HCT116 (cell line): ENCODE results near the gene GABBR2. TPM values are rescaled to one million over a fixed set of nuclear protein-coding genes. Genes with fewer than 3 reads are reported as not detected.

Experiments
- ATAC-seq: fragments of 200-7000 bp; cut with Tn5 transposase; 2 replicates; pipeline ENCODE4 v1.9.1; 2020; ENCODE audit warnings: mild to moderate bottlenecking, moderate library complexity
- BruUV-seq: library from RNA; stranded (reverse); fragments of 400-500 nt; replicated peaks from 2 replicates; lab custom pipeline; 2021; lab: Mats Ljungman, UMichigan
- CTCF ChIA-PET: fragments of 300-600 bp; sonication (Branson Sonifier 250); formaldehyde crosslinking; loops from one replicate; lab custom pipeline; 2021; ENCODE audit warnings: antibody characterized with exemption; lab: Charles Lee
- POLR2A ChIA-PET: fragments of 300-600, 350-600 bp; sonication (Branson Sonifier 250); formaldehyde crosslinking; loops from one replicate; lab custom pipeline; 2021; ENCODE audit warnings: antibody characterized with exemption; lab: Charles Lee
- RAD21 ChIA-PET, 2 experiments: fragments of 300-600 bp; sonication (Branson Sonifier 250); formaldehyde crosslinking; loops; one replicate each; lab custom pipeline; 2023; ENCODE audit warnings: low total read pairs in 2 of 2; ENCODE audit not compliant: uncharacterized antibody in 2 of 2, unreplicated experiment in 2 of 2, low non-redundant PET in 1 of 2; lab: Charles Lee
- DNase-seq: peaks from one replicate; pipeline ENCODE4 v3.0.0-alpha.2; 2010; ENCODE audit warnings: low read depth, low spot score
- H2AFZ ChIP-seq: fragments of 200-600 bp; shearing (Covaris generic), sonication (generic); 2 replicates; pipeline ENCODE4 v1.6.1; 2017; ENCODE audit warnings: low read depth, mixed run types, mixed read lengths, antibody characterized with exemption, low read length; ENCODE audit not compliant: poor library complexity, severe bottlenecking
- H3K27ac ChIP-seq: 2 replicates; pipeline ENCODE4 v1.5.1; 2012; ENCODE audit warnings: low read depth, low read length
- H3K27me3 ChIP-seq: fragments of 200-600 bp; sonication (generic); 2 replicates; pipeline ENCODE4 v1.6.1; 2016; ENCODE audit warnings: mixed run types, low read length, mixed read lengths; ENCODE audit not compliant: insufficient read depth
- H3K36me3 ChIP-seq, 2 experiments: fragments of 200-500 bp in 1 of 2; fragments of 200-600 bp in 1 of 2; sonication (Bioruptor generic) in 1 of 2; sonication (generic) in 1 of 2; 2 replicates each; pipeline versions ENCODE4 v1.5.1 to v1.6.1; 2014 to 2016; ENCODE audit warnings: low read length in 2 of 2, inconsistent platforms in 1 of 2, mixed read lengths in 1 of 2, mixed run types in 1 of 2; ENCODE audit not compliant: insufficient read depth in 2 of 2, control insufficient read depth in 1 of 2
- H3K4me1 ChIP-seq, 2 experiments: fragments of 200-600 bp in 1 of 2; sonication (generic) in 1 of 2; 2 replicates each; pipeline versions ENCODE4 v1.5.1 to v1.6.1; 2012 to 2017; ENCODE audit warnings: low read length in 2 of 2, inconsistent platforms in 1 of 2, mild to moderate bottlenecking in 1 of 2, mixed read lengths in 1 of 2, mixed run types in 1 of 2, moderate library complexity in 1 of 2; ENCODE audit not compliant: insufficient read depth in 2 of 2, control insufficient read depth in 1 of 2
- H3K4me2 ChIP-seq: fragments of 200-600 bp; sonication (generic); 2 replicates; pipeline ENCODE4 v1.6.1; 2017; ENCODE audit warnings: mixed run types, low read length, mixed read lengths
- H3K4me3 ChIP-seq, 2 experiments: fragments of 200-600 bp in 1 of 2; sonication (generic) in 1 of 2; replicated peaks in 1 of 2; 2 replicates each; pipeline ENCODE4 v1.5.1; 2011 to 2016; ENCODE audit warnings: low read length in 2 of 2, control low read depth in 1 of 2, low read depth in 1 of 2, mild to moderate bottlenecking in 1 of 2, mixed read lengths in 1 of 2, mixed run types in 1 of 2
- H3K79me2 ChIP-seq: fragments of 200-600 bp; sonication (generic); 2 replicates; pipeline ENCODE4 v1.6.1; 2017; ENCODE audit warnings: mild to moderate bottlenecking, mixed run types, low read length, moderate library complexity, mixed read lengths; ENCODE audit not compliant: insufficient read depth
- H3K9ac ChIP-seq: fragments of 200-600 bp; sonication (generic); 2 replicates; pipeline ENCODE4 v1.6.1; 2016; ENCODE audit warnings: low read length, mixed read lengths
- H3K9me2 ChIP-seq: fragments of 200-600 bp; sonication (generic), shearing (Covaris generic); 2 replicates; pipeline ENCODE4 v1.6.1; 2017; ENCODE audit warnings: mixed run types, mild to moderate bottlenecking, moderate library complexity; ENCODE audit not compliant: insufficient read depth
- H3K9me3 ChIP-seq, 2 experiments: fragments of 200-500 bp in 1 of 2; fragments of 200-600 bp in 1 of 2; sonication (Bioruptor generic) in 1 of 2; sonication (generic) in 1 of 2; 2 replicates each; pipeline ENCODE4 v1.6.1; 2014 to 2017; ENCODE audit warnings: low read length in 2 of 2, mixed read lengths in 2 of 2, inconsistent platforms in 1 of 2, low read depth in 1 of 2, mild to moderate bottlenecking in 1 of 2, mixed run types in 1 of 2, moderate library complexity in 1 of 2; ENCODE audit not compliant: control insufficient read depth in 1 of 2, insufficient read depth in 1 of 2
- H4K20me1 ChIP-seq: fragments of 200-600 bp; sonication (generic), shearing (Covaris generic); 2 replicates; pipeline ENCODE4 v1.6.1; 2017; ENCODE audit warnings: mixed run types, mild to moderate bottlenecking, moderate library complexity; ENCODE audit not compliant: insufficient read depth
- CEBPB ChIP-seq: IDR thresholded peaks from 2 replicates; pipeline ENCODE4 v1.6.1; 2012; ENCODE audit warnings: low read depth
- EZH2phosphoT487 ChIP-seq: fragments of 200-600 bp; IDR thresholded peaks from 2 replicates; pipeline ENCODE4 v1.6.1; 2018; ENCODE audit warnings: antibody characterized with exemption, borderline replicate concordance
- JUND ChIP-seq: IDR thresholded peaks from 2 replicates; pipeline ENCODE4 v1.6.1; 2012
- POLR2A ChIP-seq: IDR thresholded peaks from 2 replicates; pipeline ENCODE4 v1.7.0; 2011; ENCODE audit warnings: borderline replicate concordance; ENCODE audit not compliant: insufficient read depth, insufficient read length; ENCODE audit errors: extremely low read depth
- RAD21 ChIP-seq: IDR thresholded peaks from 2 replicates; pipeline ENCODE4 v1.6.1; 2012; ENCODE audit warnings: low read depth, mild to moderate bottlenecking
- YY1 ChIP-seq: IDR thresholded peaks from 2 replicates; pipeline ENCODE4 v1.6.1; 2011; ENCODE audit warnings: low read length, low read depth, moderate library complexity, mild to moderate bottlenecking; ENCODE audit not compliant: insufficient replicate concordance; ENCODE audit errors: extremely low read depth
- ZNF274 ChIP-seq: fragments of 200-500 bp; sonication (Bioruptor generic); IDR thresholded peaks from 2 replicates; pipeline ENCODE4 v1.6.1; 2014; ENCODE audit warnings: mild to moderate bottlenecking, low read depth, low read length, inconsistent platforms
- intact Hi-C: fragments of 100-400 bp; cut with micrococcal nuclease; formaldehyde crosslinking; loops from 2 replicates; pipeline ENCODE4 v1.10.0; 2022
- total RNA-seq: library from RNA; stranded (reverse); gene quantifications from one replicate; pipeline ENCODE4 v1.2.1, GENCODE V29; 2021; ENCODE audit not compliant: unreplicated experiment
- TF ChIP-seq, protein P1 (sequence below): IDR thresholded peaks from 2 replicates; pipeline ENCODE4 v1.6.1; 2011; ENCODE audit warnings: mild to moderate bottlenecking, low read length, moderate library complexity; ENCODE audit not compliant: insufficient replicate concordance; ENCODE audit errors: extremely low read depth
- TF ChIP-seq, protein P2 (sequence below), 3 experiments: fragments of 200-600 bp in 1 of 3; sonication (generic) in 1 of 3; IDR thresholded peaks in 2 of 3; conservative IDR thresholded peaks in 1 of 3; 2 replicates each; pipeline ENCODE4 v1.5.1; 2012 to 2017; ENCODE audit warnings: low read depth in 2 of 3, low read length in 2 of 3, antibody characterized with exemption in 1 of 3, borderline replicate concordance in 1 of 3, control low read depth in 1 of 3, mild to moderate bottlenecking in 1 of 3, mixed read lengths in 1 of 3, mixed run types in 1 of 3, moderate library complexity in 1 of 3; ENCODE audit not compliant: insufficient read depth in 1 of 3

The GABBR2 gene
- total RNA-seq, 1 experiment from 2014 or later: 0.15 TPM

DNA sequence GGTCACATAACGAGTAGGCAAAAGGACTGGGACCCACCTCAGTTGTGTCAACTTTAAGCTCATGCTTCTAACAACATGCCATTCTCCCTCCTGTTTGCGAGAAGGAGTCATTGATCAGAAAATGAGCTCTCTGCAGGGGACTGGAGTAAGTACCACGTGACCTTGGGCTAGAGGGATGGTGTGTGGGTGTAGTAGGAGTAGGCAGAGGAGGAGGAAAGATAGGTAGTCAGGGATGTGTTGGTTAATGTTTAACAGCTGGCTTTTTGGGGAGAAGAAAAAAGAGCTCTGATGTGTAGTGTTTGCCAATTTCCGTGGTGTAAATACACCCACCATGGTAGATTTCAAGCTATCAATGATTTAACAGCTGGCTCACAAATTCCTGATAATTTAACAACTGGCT is 293.0 kb downstream of the GABBR2 start:
- ChIA-PET RAD21 (no interaction called here), POLR2A (no interaction called here), CTCF (no interaction called here)
- Histone ChIP-seq H3K9ac (no peak overlapping the region), H4K20me1 (no peaks in the 10 kb centered on the region), H2AFZ (no peak overlapping the region), H3K36me3 (no peaks in the 10 kb centered on the region), H3K4me2 (no peak overlapping the region), H3K4me3 (no peak overlapping the region), H3K4me1 (0 out of 4 replicates have a peak, but pooled peaks cover 0 to 3% of the 10 kb centered on the region in 2 experiments), H3K27ac (no peak overlapping the region), H3K9me2 (no peaks in the 10 kb centered on the region), H3K9me3 (no peaks in the 10 kb centered on the region), H3K27me3 (no peaks in the 10 kb centered on the region), H3K79me2 (no peaks in the 10 kb centered on the region)
- no peak for DNase-seq
- TF ChIP-seq YY1: no peak
- TF ChIP-seq JUND: no peak
- TF ChIP-seq ZNF274: no peak
- no peak for TF ChIP-seq POLR2A
- no peak for TF ChIP-seq EZH2phosphoT487
- TF ChIP-seq, protein P1, sequence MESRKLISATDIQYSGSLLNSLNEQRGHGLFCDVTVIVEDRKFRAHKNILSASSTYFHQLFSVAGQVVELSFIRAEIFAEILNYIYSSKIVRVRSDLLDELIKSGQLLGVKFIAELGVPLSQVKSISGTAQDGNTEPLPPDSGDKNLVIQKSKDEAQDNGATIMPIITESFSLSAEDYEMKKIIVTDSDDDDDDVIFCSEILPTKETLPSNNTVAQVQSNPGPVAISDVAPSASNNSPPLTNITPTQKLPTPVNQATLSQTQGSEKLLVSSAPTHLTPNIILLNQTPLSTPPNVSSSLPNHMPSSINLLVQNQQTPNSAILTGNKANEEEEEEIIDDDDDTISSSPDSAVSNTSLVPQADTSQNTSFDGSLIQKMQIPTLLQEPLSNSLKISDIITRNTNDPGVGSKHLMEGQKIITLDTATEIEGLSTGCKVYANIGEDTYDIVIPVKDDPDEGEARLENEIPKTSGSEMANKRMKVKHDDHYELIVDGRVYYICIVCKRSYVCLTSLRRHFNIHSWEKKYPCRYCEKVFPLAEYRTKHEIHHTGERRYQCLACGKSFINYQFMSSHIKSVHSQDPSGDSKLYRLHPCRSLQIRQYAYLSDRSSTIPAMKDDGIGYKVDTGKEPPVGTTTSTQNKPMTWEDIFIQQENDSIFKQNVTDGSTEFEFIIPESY: no peak
- TF ChIP-seq, protein P2, sequence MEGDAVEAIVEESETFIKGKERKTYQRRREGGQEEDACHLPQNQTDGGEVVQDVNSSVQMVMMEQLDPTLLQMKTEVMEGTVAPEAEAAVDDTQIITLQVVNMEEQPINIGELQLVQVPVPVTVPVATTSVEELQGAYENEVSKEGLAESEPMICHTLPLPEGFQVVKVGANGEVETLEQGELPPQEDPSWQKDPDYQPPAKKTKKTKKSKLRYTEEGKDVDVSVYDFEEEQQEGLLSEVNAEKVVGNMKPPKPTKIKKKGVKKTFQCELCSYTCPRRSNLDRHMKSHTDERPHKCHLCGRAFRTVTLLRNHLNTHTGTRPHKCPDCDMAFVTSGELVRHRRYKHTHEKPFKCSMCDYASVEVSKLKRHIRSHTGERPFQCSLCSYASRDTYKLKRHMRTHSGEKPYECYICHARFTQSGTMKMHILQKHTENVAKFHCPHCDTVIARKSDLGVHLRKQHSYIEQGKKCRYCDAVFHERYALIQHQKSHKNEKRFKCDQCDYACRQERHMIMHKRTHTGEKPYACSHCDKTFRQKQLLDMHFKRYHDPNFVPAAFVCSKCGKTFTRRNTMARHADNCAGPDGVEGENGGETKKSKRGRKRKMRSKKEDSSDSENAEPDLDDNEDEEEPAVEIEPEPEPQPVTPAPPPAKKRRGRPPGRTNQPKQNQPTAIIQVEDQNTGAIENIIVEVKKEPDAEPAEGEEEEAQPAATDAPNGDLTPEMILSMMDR (IDR thresholded peaks at IDR 0.05 in 2 of 3, conservative IDR thresholded peaks at IDR 0.05 in 1 of 3; ENCODE audit: borderline replicate concordance in 1 of 3, insufficient read depth in 1 of 3, low read depth in 2 of 3, low read length in 2 of 3): no peak
- TF ChIP-seq RAD21: no peak
- TF ChIP-seq CEBPB: no peak
- intact Hi-C loops: no loop called here
- no peak for ATAC-seq
- no TSS peak for BruUV-seq
